HG03571 (cell line): ENCODE measurements around the gene MRGPRF.
"Not testable (repeated sequence)": the region's sequence is repeated elsewhere in the genome, so short reads cannot be mapped to it uniquely, and the experiment has no call there.

ENCODE experiments used
- ATAC-seq: cut with Tn5 transposase; IDR thresholded peaks from one replicate; pipeline ENCODE4 v1.9.1; 2021; ENCODE audit not compliant: unreplicated experiment

MRGPRF gene

GRCh38 chr11:68990995-68991780 is 21.9 kb downstream of the MRGPRF start:
- no peak for ATAC-seq

GRCh38 chr11:68989936-68990606 is 23.0 kb downstream of the MRGPRF start:
- no peak for ATAC-seq

GRCh38 chr11:68988491-68988890 is 24.6 kb downstream of the MRGPRF start:
- no peak for ATAC-seq

GRCh38 chr11:68987211-68987610 is 25.8 kb downstream of the MRGPRF start:
- ATAC-seq, result no peak

DNA sequence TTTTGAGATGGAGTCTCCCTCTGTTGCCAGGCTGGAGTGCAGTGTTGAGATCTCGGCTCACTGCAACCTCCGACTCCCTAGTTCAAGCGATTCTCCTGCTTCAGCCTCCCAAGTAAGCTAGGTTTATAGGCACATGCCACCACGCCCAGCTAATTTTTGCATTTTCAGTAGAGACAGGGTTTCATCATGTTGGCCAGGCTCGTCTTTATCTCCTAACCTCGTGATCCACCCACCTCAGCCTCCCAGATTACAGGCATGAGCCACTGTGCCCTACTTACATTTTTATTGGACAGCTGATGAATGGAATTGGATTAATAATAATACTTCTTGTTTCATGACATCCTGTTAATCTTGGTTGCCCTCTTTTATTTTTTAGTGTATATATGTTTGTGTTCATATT is 29.2 kb downstream of the MRGPRF start:
- no peak for ATAC-seq

GRCh38 chr11:68982134-68982533 is 30.9 kb downstream of the MRGPRF start:
- no peak for ATAC-seq

DNA sequence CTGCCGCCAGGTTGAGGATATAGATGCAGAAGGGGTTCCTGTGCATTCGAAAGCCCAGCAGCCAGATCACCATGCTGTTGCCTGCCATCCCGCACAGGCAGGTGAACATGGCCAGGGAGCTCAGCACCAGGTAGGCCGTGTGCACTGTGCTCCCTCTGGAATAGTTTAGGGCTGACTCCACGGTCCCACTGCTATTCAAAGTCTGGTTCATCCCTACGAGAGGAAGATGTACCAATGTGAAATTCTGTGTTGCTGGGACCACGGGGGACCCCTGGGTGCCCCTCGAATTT is 32.3 kb downstream of the MRGPRF start, which contains the start of gene MRGPRD:
MRGPRD (minus strand) TSS at position 211 of the 290 bp plus-strand sequence; CDS start at position 211, 0 bp downstream.
- no peak for ATAC-seq

DNA sequence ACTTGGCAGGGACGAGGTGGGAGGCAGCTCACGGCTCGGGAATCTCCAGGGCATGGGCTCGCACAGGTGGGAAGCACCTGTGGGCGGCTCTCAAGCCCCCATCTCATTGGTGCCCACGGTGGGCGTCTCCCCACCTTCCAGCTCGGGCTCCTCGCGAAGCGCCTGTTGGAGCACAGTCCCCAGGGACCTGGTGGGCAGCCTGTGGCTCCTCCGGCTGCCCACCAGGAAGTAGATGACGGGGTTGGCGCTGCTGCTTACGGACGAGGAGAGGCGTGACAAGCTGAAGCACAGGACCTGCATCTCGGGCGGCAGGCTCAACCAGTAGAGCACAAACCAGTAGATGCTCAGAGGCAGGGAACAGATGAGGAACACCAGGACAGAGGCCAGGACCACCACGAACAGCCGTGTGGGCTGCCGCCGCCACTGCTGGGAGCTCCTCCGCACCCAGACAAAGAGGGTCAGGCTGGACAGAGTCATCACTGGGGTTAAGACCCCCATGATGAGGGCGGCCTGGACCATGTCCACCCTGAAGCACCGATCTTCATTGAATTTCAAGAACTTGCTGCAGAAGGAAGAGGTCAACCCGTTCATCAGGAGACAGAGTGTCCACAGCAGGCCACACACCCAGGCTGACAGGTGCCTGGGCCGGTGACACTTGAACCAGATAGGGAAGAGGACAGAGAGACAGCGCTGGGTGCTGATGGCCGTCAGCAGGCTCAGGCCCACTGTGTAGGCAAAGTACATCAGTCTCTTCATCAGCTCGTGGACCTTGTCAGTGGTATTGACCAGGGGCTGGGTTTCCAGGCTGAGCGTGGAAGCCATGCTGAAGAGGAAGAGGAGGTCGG is 32.9 kb downstream of the MRGPRF start:
- ATAC-seq, result no peak

DNA sequence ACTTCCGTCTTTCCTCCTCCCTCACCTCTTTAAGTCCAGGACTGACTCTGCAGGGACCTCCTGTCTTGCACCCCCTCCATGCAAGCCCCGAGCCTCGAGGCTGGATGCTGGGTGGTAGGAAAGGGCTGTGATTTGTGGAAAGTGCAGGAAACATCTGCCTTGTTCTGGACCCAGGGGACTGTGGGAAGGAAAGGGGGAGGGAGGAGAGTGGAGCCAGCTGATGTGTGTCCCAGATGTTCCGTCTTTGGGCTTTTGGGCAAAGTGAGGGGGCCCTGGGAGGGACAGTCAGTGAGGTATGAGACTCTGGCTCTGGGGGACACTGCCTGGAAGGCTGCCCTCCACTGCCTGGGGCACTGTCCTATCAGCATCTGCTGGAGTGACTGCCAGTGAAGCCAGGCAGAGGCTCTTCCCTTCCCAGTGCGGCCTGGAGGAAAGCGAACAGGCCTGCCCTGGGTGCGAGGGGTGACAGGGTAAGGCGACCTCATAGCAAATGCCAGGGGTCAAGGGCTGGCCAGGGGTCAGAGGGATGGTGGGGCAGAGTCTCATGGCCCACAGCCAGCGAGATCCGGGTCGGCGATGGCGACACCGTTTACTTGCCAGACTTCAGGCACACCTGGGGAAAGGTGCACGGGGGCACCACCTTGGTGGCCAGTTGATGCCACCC is 34.0 kb downstream of the MRGPRF start:
- ATAC-seq, result no peak

DNA sequence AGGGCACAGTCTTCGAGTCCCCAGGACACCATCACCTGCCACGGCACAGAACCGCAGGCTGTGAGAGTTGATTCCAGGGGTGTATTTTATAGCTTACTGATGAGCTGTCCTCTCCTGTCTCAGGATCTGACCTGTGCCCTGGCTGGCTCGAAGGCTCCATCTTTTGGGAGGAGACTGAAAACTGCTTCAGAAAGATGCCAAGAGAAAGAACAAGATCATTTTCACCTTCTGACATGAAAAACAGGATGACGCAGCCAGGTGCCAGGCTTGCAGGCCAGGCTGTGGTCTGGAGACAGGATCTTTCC is 34.5 kb downstream of the MRGPRF start:
- no peak for ATAC-seq

- ATAC-seq, result no peak
Measured at GRCh38 chr11:68977781-68978625, 35.0 kb downstream of the MRGPRF start.

- ATAC-seq, result no peak
Measured at GRCh38 chr11:68976563-68976962, 36.5 kb downstream of the MRGPRF start.

GRCh38 chr11:68976095-68976494 is 37.0 kb downstream of the MRGPRF start:
- no peak for ATAC-seq

DNA sequence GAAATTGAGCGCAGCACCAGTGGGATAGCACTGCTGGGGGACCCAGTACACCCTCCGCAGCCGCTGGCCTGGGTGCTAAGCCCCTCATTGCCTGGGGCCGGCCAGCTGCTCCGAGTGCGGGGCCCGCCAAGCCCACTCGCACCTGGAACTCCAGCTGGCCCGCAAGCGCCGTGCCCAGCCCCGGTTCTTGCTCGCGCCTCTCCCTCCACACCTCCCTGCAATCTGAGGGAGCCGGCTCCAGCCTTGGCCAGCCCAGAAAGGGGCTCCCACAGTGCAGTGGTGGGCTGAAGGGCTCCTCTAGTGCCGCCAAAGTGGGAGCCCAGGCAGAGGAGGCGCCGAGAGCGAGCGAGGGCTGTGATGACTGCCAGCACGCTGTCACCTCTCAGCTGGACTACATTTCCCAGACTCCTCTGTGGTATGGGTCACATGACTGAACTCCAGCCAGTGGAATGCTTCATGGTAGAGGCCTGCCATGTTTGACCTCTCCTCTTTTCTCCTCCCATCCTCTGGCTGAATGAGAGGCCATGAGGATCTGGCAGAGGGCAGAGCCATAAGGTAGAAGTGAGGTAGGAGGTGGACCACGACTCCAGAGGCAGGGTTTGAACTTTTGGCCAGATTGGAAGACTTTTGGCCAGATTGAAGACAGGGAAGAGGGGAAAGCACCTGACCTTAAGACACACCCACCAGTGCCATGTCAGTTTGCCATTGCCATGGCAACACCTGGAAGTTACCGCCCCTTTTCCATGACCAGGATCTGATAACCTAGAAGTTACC is 38.4 kb downstream of the MRGPRF start:
- no peak for ATAC-seq

DNA sequence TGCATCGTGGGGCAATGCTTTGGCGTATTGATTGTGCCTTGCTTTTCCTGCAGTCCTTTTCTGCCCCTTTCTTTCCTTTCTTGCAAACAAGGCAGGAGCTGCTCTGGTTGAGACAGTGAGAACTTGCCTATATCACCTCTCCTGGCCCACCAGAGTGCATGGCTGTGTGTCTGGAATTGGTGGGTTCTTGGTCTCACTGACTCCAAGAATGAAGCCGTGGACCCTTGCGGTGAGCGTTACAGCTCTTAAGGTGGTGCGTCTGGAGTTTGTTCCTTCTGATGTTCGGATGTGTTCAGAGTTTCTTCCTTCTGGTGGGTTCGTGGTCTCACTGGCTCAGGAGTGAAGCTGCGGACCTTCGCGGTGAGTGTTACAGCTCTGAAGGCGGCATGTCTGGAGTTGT is 39.3 kb downstream of the MRGPRF start:
- ATAC-seq, result not testable (repeated sequence)

DNA sequence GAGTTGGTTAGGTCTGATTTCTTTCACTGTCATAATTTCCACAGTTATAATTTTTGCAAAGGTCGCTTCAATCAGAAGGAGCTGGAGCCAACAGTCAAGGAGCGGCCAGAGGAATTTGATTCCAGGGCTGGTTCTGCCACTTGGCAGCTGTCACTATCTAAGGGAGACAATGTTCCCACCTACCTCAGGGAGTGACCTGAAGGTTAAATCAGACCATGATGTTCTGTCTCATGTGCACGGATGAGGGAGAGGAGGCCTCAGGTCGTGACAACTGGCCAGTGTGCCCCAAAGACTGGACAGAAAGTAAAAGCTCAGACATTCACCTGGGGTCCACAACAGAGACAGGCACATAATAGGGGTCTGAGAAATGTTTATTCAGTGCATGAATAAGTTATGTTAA is 39.8 kb downstream of the MRGPRF start:
- no peak for ATAC-seq

- no peak for ATAC-seq
Measured at GRCh38 chr11:68970921-68971636, 42.0 kb downstream of the MRGPRF start.

DNA sequence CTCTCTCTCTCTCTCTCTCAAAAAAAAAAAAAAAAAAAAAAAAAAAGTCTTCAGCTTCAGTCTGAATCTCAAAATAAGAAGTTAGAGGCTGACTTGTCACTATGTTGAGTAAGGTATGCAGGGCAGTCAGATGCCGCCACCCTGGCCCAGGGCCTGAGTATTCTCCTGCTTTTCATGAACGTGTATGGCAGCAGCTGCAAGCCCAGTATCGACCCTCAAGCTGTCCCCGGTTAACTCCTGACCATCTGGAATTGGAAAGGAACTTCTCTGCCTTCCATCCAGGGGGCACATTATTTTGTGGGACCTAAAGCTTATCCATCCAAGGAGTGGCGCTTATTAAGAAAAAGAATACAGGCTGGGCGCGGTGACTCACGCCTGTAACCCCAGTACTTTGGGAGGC is 43.7 kb downstream of the MRGPRF start:
- ATAC-seq, result no peak
